NCI-H1417 (cell line): ENCODE measurements around the gene GAK.

Experiments
- DNase-seq, 3 experiments: peaks; one replicate each; lab custom pipeline; 2025; lab: John Stamatoyannopoulos, UW

Gene GAK

GRCh38 chr4:888029-888428 lies 44.1 kb downstream of the GAK start:
- DNase-seq, result no peak

GRCh38 chr4:887034-887763 lies 44.9 kb downstream of the GAK start:
- DNase-seq, result no peak

- no peak for DNase-seq
Measured at GRCh38 chr4:886244-886643, 45.9 kb downstream of the GAK start.

- DNase-seq, result no peak
Measured at GRCh38 chr4:885353-885752, 46.8 kb downstream of the GAK start.

- DNase-seq, result no peak
Measured at GRCh38 chr4:884896-885295, 47.2 kb downstream of the GAK start.

GRCh38 chr4:884259-884658 lies 47.9 kb downstream of the GAK start:
- DNase-seq, result no peak

GRCh38 chr4:883377-884095 lies 48.6 kb downstream of the GAK start:
- no peak for DNase-seq

GRCh38 chr4:882646-883045 lies 49.5 kb downstream of the GAK start:
- no peak for DNase-seq

GRCh38 chr4:881709-882108 lies 50.4 kb downstream of the GAK start:
- DNase-seq, result no peak

GRCh38 chr4:880684-881405 lies 51.3 kb downstream of the GAK start:
- no peak for DNase-seq

- DNase-seq, result no peak
Measured at GRCh38 chr4:879729-880077, 52.4 kb downstream of the GAK start.

- no peak for DNase-seq
Measured at GRCh38 chr4:878796-879728, 53.1 kb downstream of the GAK start.

- no peak for DNase-seq
Measured at GRCh38 chr4:877502-877901, 54.6 kb downstream of the GAK start.

- DNase-seq, result no peak
Measured at GRCh38 chr4:876780-877179, 55.3 kb downstream of the GAK start.

GRCh38 chr4:875818-876423 lies 56.2 kb downstream of the GAK start:
- no peak for DNase-seq

GRCh38 chr4:874971-875817 lies 56.9 kb downstream of the GAK start:
- DNase-seq, result no peak

- peak in 2 of 3 experiments; percentile 27 to 60 for DNase-seq
Measured at GRCh38 chr4:874056-874455, 58.1 kb downstream of the GAK start.

- no peak for DNase-seq
Measured at GRCh38 chr4:872241-872981, 59.7 kb downstream of the GAK start.

GRCh38 chr4:871484-871883 lies 60.6 kb downstream of the GAK start:
- no peak for DNase-seq

GRCh38 chr4:870951-871350 lies 61.2 kb downstream of the GAK start:
- DNase-seq, result no peak
